ENCODE data around the gene PRKD2. TPM values are rescaled to one million over a fixed set of nuclear protein-coding genes. Genes with fewer than 3 reads are reported as not detected.
"Not testable (repeated sequence)": the region's sequence is repeated elsewhere in the genome, so short reads cannot be mapped to it uniquely, and the experiment has no call there.

Gene PRKD2
- total RNA-seq, 2 donors from 2014 or later: 82.3 to 100.0 TPM

GRCh38 chr19:46716672-46717033 lies 261 bp downstream of the PRKD2 start:
- no peaks in the 10 kb centered on the region for H3K9me3 Mint-ChIP-seq
- peaks cover 45 to 52% of the 10 kb centered on the region in 2 donors for H3K4me1 Mint-ChIP-seq (ENCODE audit: low read depth in 2 of 2)
- H3K27me3 Mint-ChIP-seq: no peaks in the 10 kb centered on the region
- ATAC-seq: peak in 1 of 2 donors; percentile 0
- peak overlapping the region; percentile 89 to 98 for H3K27ac Mint-ChIP-seq
- peak overlapping the region; percentile 95 for H3K4me3 Mint-ChIP-seq
- no peak for DNase-seq (ENCODE audit: low spot score)
- no peaks in the 10 kb centered on the region for H3K36me3 Mint-ChIP-seq

- Mint-ChIP-seq H3K4me3 (peak overlapping the region; percentile 95), H3K9me3 (no peaks in the 10 kb centered on the region), H3K27ac (peak overlapping the region; percentile 89 to 98), H3K36me3 (peaks cover under 1% of the 10 kb centered on the region), H3K4me1 (ENCODE audit: low read depth in 2 of 2) (peaks cover 43 to 52% of the 10 kb centered on the region in 2 donors), H3K27me3 (no peaks in the 10 kb centered on the region)
- peak; percentile 61 for DNase-seq (ENCODE audit: low spot score)
- no peak for ATAC-seq
Observed at GRCh38 chr19:46715975-46716671, 791 bp downstream of the PRKD2 start.

- peak overlapping the region; percentile 95 for H3K4me3 Mint-ChIP-seq
- peak overlapping the region; percentile 89 to 98 for H3K27ac Mint-ChIP-seq
- DNase-seq (ENCODE audit: low spot score) (peak; percentile 44), ATAC-seq (no peak)
- H3K4me1 Mint-ChIP-seq (ENCODE audit: low read depth in 2 of 2): peaks cover 43 to 52% of the 10 kb centered on the region in 2 donors
- no peaks in the 10 kb centered on the region for H3K27me3 Mint-ChIP-seq
- H3K36me3 Mint-ChIP-seq: peaks cover 4% of the 10 kb centered on the region
- H3K9me3 Mint-ChIP-seq: no peaks in the 10 kb centered on the region
Observed at GRCh38 chr19:46715620-46715974, 1.3 kb downstream of the PRKD2 start.

GRCh38 chr19:46714444-46715106 lies 2.3 kb downstream of the PRKD2 start:
- Mint-ChIP-seq H3K27me3 (no peaks in the 10 kb centered on the region), H3K36me3 (peaks cover 4% of the 10 kb centered on the region), H3K27ac (peak overlapping the region; percentile 89 to 98), H3K9me3 (no peaks in the 10 kb centered on the region), H3K4me3 (peak overlapping the region; percentile 95), H3K4me1 (ENCODE audit: low read depth in 2 of 2) (peaks cover 41 to 51% of the 10 kb centered on the region in 2 donors)
- peak; percentile 71 for DNase-seq (ENCODE audit: low spot score)
- ATAC-seq: peak; percentile 36 to 48

GRCh38 chr19:46713781-46714443 lies 3.0 kb downstream of the PRKD2 start:
- peak overlapping the region; percentile 89 to 98 for H3K27ac Mint-ChIP-seq
- ATAC-seq (peak; percentile 54 to 55), DNase-seq (ENCODE audit: low spot score) (peak; percentile 74)
- H3K4me1 Mint-ChIP-seq (ENCODE audit: low read depth in 2 of 2): peaks cover 35 to 44% of the 10 kb centered on the region in 2 donors
- no peaks in the 10 kb centered on the region for H3K9me3 Mint-ChIP-seq
- H3K4me3 Mint-ChIP-seq: peak overlapping the region; percentile 95
- peaks cover 4% of the 10 kb centered on the region for H3K36me3 Mint-ChIP-seq
- no peaks in the 10 kb centered on the region for H3K27me3 Mint-ChIP-seq

- H3K36me3 Mint-ChIP-seq, ATAC-seq, H3K9me3 Mint-ChIP-seq, H3K27me3 Mint-ChIP-seq: not testable (repeated sequence)
- H3K4me1 Mint-ChIP-seq (ENCODE audit: low read depth in 2 of 2): peaks cover 25 to 33% of the 10 kb centered on the region in 2 donors
- H3K27ac Mint-ChIP-seq: peak overlapping the region; percentile 89 to 98
- peak; percentile 40 for DNase-seq (ENCODE audit: low spot score)
- peak overlapping the region; percentile 48 for H3K4me3 Mint-ChIP-seq
Observed at GRCh38 chr19:46712768-46713338, 4.1 kb downstream of the PRKD2 start.

GRCh38 chr19:46710687-46711086 lies 6.2 kb downstream of the PRKD2 start:
- H3K4me3 Mint-ChIP-seq: no peak overlapping the region
- DNase-seq (ENCODE audit: low spot score): peak; percentile 35
- H3K9me3 Mint-ChIP-seq: no peaks in the 10 kb centered on the region
- peaks cover 19 to 21% of the 10 kb centered on the region in 2 donors for H3K4me1 Mint-ChIP-seq (ENCODE audit: low read depth in 2 of 2)
- no peak overlapping the region for H3K27ac Mint-ChIP-seq
- ATAC-seq: no peak
- no peaks in the 10 kb centered on the region for H3K27me3 Mint-ChIP-seq
- H3K36me3 Mint-ChIP-seq: peaks cover 9% of the 10 kb centered on the region

- ATAC-seq (peak; percentile 81 to 82), DNase-seq (ENCODE audit: low spot score) (peak; percentile 81)
- no peaks in the 10 kb centered on the region for H3K27me3 Mint-ChIP-seq
- H3K4me3 Mint-ChIP-seq: no peak overlapping the region
- H3K36me3 Mint-ChIP-seq: peaks cover 8% of the 10 kb centered on the region
- no peaks in the 10 kb centered on the region for H3K9me3 Mint-ChIP-seq
- H3K4me1 Mint-ChIP-seq (ENCODE audit: low read depth in 2 of 2): peaks cover 8 to 15% of the 10 kb centered on the region in 2 donors
- H3K27ac Mint-ChIP-seq: peak overlapping the region; percentile 54 to 73
Observed at GRCh38 chr19:46704379-46705076, 12.4 kb downstream of the PRKD2 start.

- no peak overlapping the region for H3K4me3 Mint-ChIP-seq
- ATAC-seq: no peak
- no peaks in the 10 kb centered on the region for H3K9me3 Mint-ChIP-seq
- no peak for DNase-seq (ENCODE audit: low spot score)
- H3K36me3 Mint-ChIP-seq: peaks cover 8% of the 10 kb centered on the region
- no peak overlapping the region for H3K27ac Mint-ChIP-seq
- H3K27me3 Mint-ChIP-seq: no peaks in the 10 kb centered on the region
- H3K4me1 Mint-ChIP-seq (ENCODE audit: low read depth in 2 of 2): peaks cover 8 to 19% of the 10 kb centered on the region in 2 donors
Observed at GRCh38 chr19:46700704-46701103, 16.2 kb downstream of the PRKD2 start.

DNA sequence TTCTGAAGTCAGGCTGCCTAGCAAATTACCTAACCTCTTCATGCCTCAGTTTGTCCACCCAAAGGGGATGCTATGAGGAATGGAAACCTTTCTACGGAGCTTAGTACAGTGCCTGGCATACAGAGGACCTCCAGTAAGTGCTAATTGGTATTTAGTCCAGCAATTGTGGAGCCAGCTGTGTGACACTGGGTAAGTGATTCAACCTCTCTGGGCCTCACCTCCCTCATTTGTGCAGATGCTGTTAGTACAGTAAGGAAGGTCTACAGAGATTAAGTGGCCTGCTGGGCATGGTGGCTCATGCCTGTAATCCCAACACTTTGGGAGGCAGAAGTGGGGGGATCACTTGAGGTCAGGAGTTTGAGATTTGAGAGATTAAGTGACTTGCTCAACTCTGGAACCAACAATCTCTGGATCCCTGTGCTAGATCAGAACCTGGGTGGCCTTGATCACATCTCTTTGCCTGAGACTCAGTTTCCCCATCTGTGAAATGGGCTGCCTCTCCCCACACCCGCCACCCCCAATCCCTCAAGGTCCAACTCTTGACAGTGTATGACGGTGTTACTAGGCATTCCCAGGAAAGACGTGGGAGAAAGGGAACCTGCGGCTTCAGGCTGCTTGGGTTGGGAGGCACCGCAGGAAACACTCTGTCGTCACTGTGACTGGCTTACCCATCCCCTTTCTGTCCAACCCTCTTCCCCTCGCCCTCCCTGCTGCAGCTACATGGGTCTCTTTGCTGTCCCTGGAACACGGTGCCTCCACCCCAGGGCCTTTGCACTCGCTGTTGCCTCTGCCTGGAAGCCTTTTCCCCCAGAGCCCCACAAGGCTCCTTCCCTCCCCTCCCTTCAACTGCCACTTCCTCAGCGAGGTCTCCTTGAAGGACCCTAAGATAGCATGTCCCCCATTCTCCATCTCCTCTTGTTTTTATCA lies 18.3 kb downstream of the PRKD2 start:
- H3K27ac Mint-ChIP-seq: no peak overlapping the region
- H3K27me3 Mint-ChIP-seq: no peaks in the 10 kb centered on the region
- no peaks in the 10 kb centered on the region for H3K9me3 Mint-ChIP-seq
- peaks cover 0 to 10% of the 10 kb centered on the region in 2 donors for H3K4me1 Mint-ChIP-seq (ENCODE audit: low read depth in 2 of 2)
- DNase-seq (ENCODE audit: low spot score) (no peak), ATAC-seq (no peak)
- H3K4me3 Mint-ChIP-seq: no peak overlapping the region
- H3K36me3 Mint-ChIP-seq: peaks cover 8% of the 10 kb centered on the region

DNA sequence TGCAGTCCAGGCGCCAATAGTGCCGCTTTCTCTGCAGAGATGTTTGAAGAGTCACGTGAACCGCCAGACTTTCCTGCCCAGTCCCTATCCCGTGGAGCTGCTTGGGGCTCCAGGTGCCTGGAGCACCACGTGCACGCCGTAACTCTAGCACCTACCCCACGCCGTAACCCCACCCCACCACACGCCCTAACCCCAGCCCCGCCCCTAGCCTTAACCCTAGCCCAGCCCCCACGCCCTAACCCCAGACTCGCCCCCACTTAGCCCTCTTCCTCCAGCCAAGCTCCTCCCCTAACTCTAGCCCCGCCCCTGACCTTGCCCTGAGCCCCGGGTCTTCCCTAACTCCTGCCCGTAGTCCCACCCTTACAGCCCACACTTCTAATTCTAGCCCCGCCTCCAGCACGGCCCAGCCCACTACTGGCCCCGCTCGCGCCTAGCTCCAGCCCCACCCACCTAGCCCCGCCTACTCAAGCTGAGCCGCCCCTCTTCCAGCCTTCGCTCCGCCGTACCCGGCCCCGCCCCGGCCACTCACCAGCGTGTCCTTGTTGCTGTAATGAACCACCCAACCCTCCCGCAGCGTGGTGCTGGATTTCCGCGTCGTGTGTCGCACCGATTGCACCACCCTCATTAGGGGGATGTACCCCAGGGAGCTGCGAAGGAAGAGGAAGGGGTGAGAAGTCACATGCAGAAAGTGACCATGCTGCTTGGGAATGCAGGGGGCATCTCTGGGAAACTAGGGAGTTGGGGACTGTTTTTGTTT lies 19.5 kb downstream of the PRKD2 start:
- H3K36me3 Mint-ChIP-seq: peaks cover 14% of the 10 kb centered on the region
- no peak for DNase-seq (ENCODE audit: low spot score)

DNA sequence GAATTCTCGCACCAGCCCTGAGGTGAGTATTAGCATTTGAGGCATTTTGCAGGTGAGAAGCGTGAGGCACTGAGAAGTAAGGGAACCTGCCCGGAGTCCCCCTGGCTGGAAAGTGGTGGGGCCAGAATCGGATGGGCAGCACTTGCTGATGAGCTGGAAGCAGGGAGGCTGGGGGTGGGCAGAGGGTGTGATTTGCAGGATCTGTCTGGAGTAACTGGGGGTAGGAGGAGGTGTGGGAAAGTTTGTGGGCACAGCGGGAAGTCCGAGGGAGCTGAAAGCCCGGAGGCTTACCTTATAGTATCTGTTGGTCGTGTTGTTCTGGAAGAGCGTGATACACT lies 20.1 kb downstream of the PRKD2 start:
- H3K4me1 Mint-ChIP-seq (ENCODE audit: low read depth in 2 of 2): peaks cover 0 to 15% of the 10 kb centered on the region in 2 donors

More for the DNA sequence above, 19.5 kb downstream of the PRKD2 start:
- Mint-ChIP-seq H3K27ac (no peak overlapping the region), H3K4me3 (no peak overlapping the region), H3K9me3 (no peaks in the 10 kb centered on the region), H3K4me1 (ENCODE audit: low read depth in 2 of 2) (peaks cover 0 to 15% of the 10 kb centered on the region in 2 donors), H3K27me3 (no peaks in the 10 kb centered on the region)
- ATAC-seq: peak; percentile 28 to 60

More for the DNA sequence above, 20.1 kb downstream of the PRKD2 start:
- no peak overlapping the region for H3K4me3 Mint-ChIP-seq
- DNase-seq (ENCODE audit: low spot score): no peak
- ATAC-seq: no peak
- H3K27ac Mint-ChIP-seq: no peak overlapping the region
- no peaks in the 10 kb centered on the region for H3K27me3 Mint-ChIP-seq
- no peaks in the 10 kb centered on the region for H3K9me3 Mint-ChIP-seq
- H3K36me3 Mint-ChIP-seq: peaks cover 18% of the 10 kb centered on the region

All from natural killer cell treated with Interleukin-12 subunit alpha and Interleukin-12 subunit beta and Interleukin-15 and Interleukin-18, amount 100 ng/mL, for 72 hours (primary cell).